GM12873 (cell line): ENCODE results near the gene SND1.

Experiments used
- CTCF ChIP-seq: IDR thresholded peaks from 2 replicates; pipeline ENCODE4 v1.5.1; 2012; ENCODE audit warnings: low read depth, mild to moderate bottlenecking, moderate library complexity, low read length, control low read depth; ENCODE audit not compliant: insufficient read depth; ENCODE audit errors: missing control alignments

SND1 gene

GRCh38 chr7:127667017-127667670 is 15.2 kb downstream of the SND1 start:
- TF ChIP-seq CTCF = no peak

GRCh38 chr7:127667759-127668530 is 16.0 kb downstream of the SND1 start:
- TF ChIP-seq CTCF = no peak

- TF ChIP-seq CTCF = no peak
These were observed 19.3 kb downstream of the SND1 start for GRCh38 chr7:127671341-127671740.

- TF ChIP-seq CTCF = no peak
These were observed 21.9 kb downstream of the SND1 start for GRCh38 chr7:127673902-127674301.

GRCh38 chr7:127674361-127674760 is 22.4 kb downstream of the SND1 start:
- no peak for TF ChIP-seq CTCF

GRCh38 chr7:127675721-127676120 is 23.7 kb downstream of the SND1 start:
- no peak for TF ChIP-seq CTCF

GRCh38 chr7:127677433-127678230 is 25.6 kb downstream of the SND1 start:
- TF ChIP-seq CTCF = no peak
